Measurements from ENCODE around the gene TRIM65.

TRIM65 gene
- 32.3 to 62.0 reads per million in 2 donors for total RNA-seq

GRCh38 chr17:75896415-75897159 is at the start of gene TRIM65:
Gene TRIM65, minus strand, starts transcription at chr17:75896951. Its CDS starts 14 bp downstream, at chr17:75896937.
- DNase-seq = peak; percentile 66

DNA sequence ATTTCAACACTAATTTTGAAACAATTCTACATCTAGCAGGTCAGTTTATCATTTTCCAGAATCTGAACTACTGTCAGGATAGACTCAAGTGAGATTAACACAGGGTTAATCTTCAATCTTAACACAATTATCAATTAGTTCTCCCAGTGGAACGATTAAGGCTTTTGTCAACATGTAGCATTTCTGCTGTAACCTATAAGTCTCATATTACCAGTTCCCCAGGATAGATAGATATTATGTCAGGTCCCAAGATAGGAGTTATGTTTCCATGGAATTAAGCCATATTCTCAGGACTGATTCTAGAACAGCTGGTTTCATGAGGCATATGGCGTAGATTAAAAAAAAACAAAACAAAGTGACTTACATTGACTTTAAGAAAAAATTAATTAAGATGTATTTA is 48.5 kb upstream of the TRIM65 start:
- DNase-seq = no peak

GRCh38 chr17:75943491-75943890 is 46.7 kb upstream of the TRIM65 start:
- no peak for DNase-seq

DNA sequence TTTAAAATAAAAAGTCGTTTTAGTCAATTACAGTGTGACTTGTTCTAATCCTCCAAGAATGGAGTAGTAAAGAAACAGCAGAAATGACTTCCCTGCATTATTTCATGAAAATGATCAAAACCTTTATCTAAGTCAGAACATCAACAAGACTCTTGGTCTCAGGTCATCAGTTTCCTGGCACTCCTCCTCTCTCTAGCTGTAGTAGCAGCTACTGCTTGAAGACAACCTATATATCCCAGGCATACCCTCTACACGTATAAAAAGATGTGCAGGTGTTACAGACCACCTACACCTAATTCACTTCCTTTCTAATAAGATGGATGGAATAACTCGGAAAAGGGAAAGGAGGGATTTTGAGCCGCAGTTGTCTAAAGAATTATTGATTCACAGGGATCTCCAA is 45.7 kb upstream of the TRIM65 start:
- no peak for DNase-seq

DNA sequence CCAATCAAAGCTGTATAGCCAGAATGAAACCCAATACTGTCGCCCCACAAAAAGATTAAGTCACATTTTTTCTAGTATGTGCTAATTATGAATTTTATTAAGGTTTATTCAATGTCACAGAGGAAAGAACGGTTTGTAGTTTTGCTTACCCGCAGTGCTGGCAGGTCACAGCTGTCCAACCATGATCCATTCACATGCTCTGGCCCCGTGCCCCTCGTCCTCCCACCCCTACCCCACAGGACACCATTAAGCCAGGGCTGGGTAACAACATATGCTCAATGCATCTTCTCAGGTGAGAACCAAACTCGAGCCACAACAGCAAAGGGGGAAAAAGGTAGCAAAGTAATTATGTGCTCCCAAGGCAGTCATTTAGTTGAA is 44.7 kb upstream of the TRIM65 start:
- DNase-seq = no peak

GRCh38 chr17:75940727-75941441 is 44.1 kb upstream of the TRIM65 start, which contains the start of gene FBF1:
Gene FBF1, minus strand, starts transcription at chr17:75941042. Its CDS starts 2,893 bp downstream, at chr17:75938149.
- peak; percentile 81 for DNase-seq

DNA sequence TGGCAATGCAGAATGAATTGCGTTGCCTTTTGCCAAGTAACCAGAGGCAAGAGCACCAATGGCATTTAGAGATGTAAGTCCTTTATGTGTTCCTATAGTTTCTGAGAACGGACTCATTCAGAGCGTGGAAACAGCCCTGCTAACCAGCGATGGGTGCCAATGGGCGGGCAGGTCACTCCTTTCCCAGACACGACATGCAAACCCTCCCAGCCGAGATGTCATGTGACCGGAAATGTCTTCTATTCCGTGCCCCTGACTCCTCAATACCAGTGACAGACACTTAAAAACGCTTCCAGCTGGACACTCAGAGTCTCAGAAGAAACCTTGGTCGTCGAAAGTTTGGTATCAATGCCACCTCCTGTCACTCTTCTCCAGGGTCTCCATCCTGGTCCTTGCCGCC is 40.9 kb upstream of the TRIM65 start:
- no peak for DNase-seq

GRCh38 chr17:75933808-75934207 is 37.1 kb upstream of the TRIM65 start:
- no peak for DNase-seq

DNA sequence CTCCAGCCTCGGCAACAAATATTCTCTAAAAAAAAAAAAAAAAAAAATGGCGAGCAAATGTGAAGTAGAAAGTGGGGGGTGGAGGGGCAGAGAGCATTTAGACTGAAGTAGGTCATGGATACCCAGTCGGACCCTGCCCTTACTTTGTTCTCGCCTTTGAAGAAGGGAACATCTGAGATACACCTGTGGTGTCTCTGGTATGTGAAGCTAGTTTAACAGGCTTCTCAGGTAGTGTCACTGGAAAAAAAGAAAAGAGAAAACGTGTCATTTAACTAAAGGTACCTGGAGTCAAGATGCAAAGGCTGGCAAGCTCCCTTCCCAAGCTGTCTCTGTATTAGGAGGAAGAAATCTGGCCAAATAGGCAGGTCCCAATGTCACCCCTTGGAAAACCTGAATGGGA is 36.1 kb upstream of the TRIM65 start:
- no peak for DNase-seq

- DNase-seq = no peak
Measured at GRCh38 chr17:75931062-75931461, 34.3 kb upstream of the TRIM65 start.

GRCh38 chr17:75927286-75927922 is 30.7 kb upstream of the TRIM65 start:
- no peak for DNase-seq

DNA sequence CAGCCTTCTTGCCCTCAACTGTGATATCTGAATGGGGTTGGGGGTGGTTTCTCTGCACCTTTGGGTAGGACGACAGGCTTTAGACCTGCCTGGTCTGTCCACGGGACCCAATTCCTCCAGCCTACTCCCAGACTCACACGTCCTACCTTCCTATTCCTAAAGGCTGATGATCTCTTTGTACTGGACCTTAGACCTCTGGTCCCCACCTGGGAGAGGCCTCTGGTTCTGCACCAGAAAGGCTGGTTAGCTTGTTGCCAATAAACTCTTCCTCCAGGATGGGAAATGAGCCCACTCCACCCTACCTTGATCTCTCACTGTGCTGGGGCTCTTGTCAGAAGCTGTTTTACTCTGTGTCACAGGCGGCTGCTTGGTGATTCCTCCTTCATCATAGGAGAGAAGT is 29.7 kb upstream of the TRIM65 start:
- DNase-seq = no peak

- no peak for DNase-seq
Measured at GRCh38 chr17:75925912-75926311, 29.2 kb upstream of the TRIM65 start.

GRCh38 chr17:75925103-75925502 is 28.4 kb upstream of the TRIM65 start:
- DNase-seq = no peak

DNA sequence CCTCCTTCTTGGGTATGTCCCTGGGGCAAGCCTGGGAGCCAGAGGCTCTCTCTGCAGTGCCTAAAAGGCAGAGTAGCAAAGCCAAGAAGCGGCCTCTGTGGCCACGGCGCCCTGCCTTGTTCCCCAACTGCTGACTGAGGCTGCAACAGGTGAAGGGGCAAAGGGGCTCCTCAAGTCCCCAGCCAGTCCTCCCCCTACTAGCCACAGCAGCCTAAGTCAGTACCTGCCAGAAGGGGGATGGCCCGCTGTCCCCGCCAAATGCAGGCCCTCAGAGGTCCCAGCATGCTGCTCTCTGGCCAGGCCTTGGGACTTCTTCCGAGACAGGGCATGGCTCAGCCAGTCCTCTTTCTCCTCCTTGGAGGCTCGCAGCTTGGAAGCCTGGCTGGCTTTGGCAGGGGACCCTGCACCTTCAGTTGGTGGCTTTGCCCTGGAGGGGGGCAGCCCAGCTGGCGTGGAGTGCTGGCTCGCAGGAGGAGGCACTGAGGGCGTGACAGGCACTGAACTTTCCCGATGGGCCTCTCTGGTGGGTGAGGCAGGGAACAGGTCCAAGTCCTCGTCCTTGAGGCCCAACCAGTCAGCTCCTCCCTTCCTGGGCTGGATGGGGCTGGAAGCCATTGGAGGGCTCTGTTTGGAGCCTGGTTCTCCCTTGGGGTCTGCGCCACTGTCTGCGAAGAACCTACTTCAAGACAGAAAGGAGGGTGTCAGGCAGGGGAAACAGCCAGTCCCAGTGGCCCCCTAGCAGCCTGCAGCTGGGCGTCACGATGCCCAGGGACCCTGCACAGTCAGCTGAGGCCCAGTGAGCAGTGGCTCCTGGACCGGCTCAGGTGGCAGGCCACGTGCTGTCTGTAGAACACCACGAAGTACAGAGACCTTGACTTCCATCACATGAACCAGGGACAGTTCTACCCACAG is 26.5 kb upstream of the TRIM65 start:
- DNase-seq = no peak

GRCh38 chr17:75922173-75922961 is 25.6 kb upstream of the TRIM65 start:
- no peak for DNase-seq

DNA sequence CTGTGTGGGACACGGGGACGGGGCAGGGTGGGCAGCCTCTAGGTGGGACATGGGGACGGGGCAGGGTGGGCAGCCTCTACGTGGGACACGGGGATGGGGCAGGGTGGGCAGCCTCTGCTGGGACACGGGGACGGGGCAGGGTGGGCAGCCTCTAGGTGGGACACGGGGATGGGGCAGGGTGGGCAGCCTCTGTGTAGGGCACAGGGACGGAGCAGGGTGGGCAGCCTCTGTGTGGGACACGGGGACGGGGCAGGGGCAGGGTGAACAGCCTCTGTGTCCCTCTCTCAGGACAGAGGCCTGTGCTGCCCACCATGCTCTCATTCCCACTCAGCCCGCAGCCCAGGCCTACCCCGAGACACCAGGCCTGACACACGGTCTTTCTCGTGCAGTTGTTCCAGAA is 24.8 kb upstream of the TRIM65 start:
- no peak for DNase-seq

DNA sequence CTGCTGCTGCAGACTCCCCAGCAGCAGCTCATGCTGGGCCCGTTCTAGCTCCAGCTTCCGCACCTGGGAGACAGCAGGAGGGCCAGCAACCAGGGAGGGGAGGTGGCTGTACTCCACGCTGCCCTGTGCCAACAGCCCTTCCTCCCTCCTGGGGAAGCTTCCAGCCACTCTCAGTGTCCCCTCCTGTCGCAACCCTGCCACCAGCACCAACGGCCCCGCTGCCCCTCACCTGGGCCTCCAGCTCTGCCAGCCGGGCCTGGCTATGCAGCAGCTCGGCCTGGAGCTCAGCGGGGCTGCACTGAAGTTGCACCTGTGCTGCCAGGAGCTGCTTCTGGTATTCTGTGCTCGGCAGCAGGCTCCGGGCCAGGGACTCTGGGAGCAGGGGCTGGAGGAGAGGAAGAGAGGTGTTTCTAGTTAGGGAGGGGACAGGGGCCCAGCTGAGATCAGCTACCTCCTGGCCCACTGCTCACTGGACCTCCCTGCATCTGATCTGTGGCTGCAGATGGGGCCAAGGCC is 23.4 kb upstream of the TRIM65 start:
- no peak for DNase-seq

DNA sequence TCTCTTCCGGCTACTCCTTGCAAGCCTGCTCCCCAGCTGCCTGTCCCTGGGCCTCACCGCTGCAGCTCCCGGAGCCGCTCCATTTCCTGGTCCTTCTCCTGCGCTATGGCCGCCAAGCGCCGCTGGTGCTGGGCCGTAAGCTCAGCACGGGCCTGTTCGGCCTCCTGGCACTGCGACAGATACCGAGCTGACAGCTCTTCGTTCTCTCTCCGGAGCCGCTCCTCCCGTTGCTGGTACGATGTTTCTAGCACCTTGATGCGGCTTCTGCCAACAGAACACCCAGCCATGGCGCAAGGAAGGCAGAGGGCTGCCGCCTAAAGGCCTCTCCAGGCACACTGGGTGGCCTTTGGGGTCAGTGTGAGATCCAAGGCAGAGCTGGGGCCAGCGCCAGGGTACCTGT is 22.9 kb upstream of the TRIM65 start:
- no peak for DNase-seq

GRCh38 chr17:75917917-75918445 is 21.2 kb upstream of the TRIM65 start:
- DNase-seq = no peak

Data from T-helper 9 cell (primary cell).